Keratinocyte (primary cell): ENCODE data around the gene DOCK3. TPM values are rescaled to one million over a fixed set of nuclear protein-coding genes. Genes with fewer than 3 reads are reported as not detected.

Experiments
- DNase-seq: peaks from one replicate; pipeline ENCODE4 v3.0.0-alpha.2; 2011; ENCODE audit warnings: low read depth, missing footprints, low spot score
- FAIRE-seq: peaks from 2 replicates; lab custom pipeline; 2011; peaks lifted over from hg19 to GRCh38; lab: Jason Lieb, UNC
- H2AFZ ChIP-seq: 2 replicates; pipeline ENCODE4 v1.6.0; 2012; ENCODE audit warnings: low read length, control low read depth, inconsistent platforms; ENCODE audit not compliant: control insufficient read depth
- H3K27ac ChIP-seq: 2 replicates; pipeline ENCODE4 v1.5.1; 2011; ENCODE audit warnings: low read length; ENCODE audit not compliant: control insufficient read depth, insufficient read depth
- H3K27me3 ChIP-seq: 3 replicates; pipeline ENCODE4 v1.6.0; 2011; ENCODE audit warnings: low read length; ENCODE audit not compliant: control insufficient read depth, insufficient read depth; ENCODE audit errors: extremely low read depth
- H3K36me3 ChIP-seq, 2 experiments: 2 replicates in 1 of 2; 3 replicates in 1 of 2; pipeline ENCODE4 v1.5.1; 2011; ENCODE audit warnings: low read length in 2 of 2, mild to moderate bottlenecking in 1 of 2; ENCODE audit not compliant: control insufficient read depth in 2 of 2, insufficient read depth in 2 of 2; ENCODE audit errors: extremely low read depth in 1 of 2
- H3K4me1 ChIP-seq: 3 replicates; pipeline ENCODE4 v1.5.1; 2011; ENCODE audit warnings: low read length; ENCODE audit not compliant: control insufficient read depth, insufficient read depth; ENCODE audit errors: extremely low read depth
- H3K4me2 ChIP-seq: 3 replicates; pipeline ENCODE4 v1.6.0; 2011; ENCODE audit warnings: low read depth, low read length; ENCODE audit not compliant: control insufficient read depth, insufficient read depth; ENCODE audit errors: extremely low read depth
- H3K4me3 ChIP-seq, 3 experiments: fragments of 200-600 bp in 1 of 3; sonication (generic) in 1 of 3; 2 replicates in 2 of 3; 3 replicates in 1 of 3; pipeline ENCODE4 v1.5.1; 2011 to 2016; ENCODE audit warnings: low read length in 3 of 3, mild to moderate bottlenecking in 3 of 3, control low read depth in 2 of 3, inconsistent platforms in 1 of 3, low read depth in 1 of 3, mixed read lengths in 1 of 3, mixed run types in 1 of 3, moderate library complexity in 1 of 3; ENCODE audit not compliant: control insufficient read depth in 2 of 3, insufficient read depth in 2 of 3; ENCODE audit errors: extremely low read depth in 1 of 3
- H3K79me2 ChIP-seq: 2 replicates; pipeline ENCODE4 v1.6.0; 2012; ENCODE audit warnings: low read length; ENCODE audit not compliant: control insufficient read depth, insufficient read depth
- H3K9ac ChIP-seq: 3 replicates; pipeline ENCODE4 v1.6.0; 2011; ENCODE audit warnings: low read length; ENCODE audit not compliant: control insufficient read depth, insufficient read depth; ENCODE audit errors: extremely low read depth
- H3K9me1 ChIP-seq: 3 replicates; pipeline ENCODE4 v1.6.0; 2011; ENCODE audit warnings: low read length; ENCODE audit not compliant: control insufficient read depth, insufficient read depth; ENCODE audit errors: extremely low read depth
- H3K9me3 ChIP-seq: 2 replicates; pipeline ENCODE4 v1.5.1; 2012; ENCODE audit warnings: low read depth, low read length; ENCODE audit not compliant: control insufficient read depth
- H4K20me1 ChIP-seq: 3 replicates; pipeline ENCODE4 v1.6.0; 2011; ENCODE audit warnings: low read length; ENCODE audit not compliant: control insufficient read depth, insufficient read depth; ENCODE audit errors: extremely low read depth
- CTCF ChIP-seq, 3 experiments: IDR thresholded peaks in 1 of 3; conservative IDR thresholded peaks in 1 of 3; optimal IDR thresholded peaks in 1 of 3; 2 replicates in 2 of 3; 3 replicates in 1 of 3; pipeline versions ENCODE3 to v1.5.1; 2011; ENCODE audit warnings: low read length in 3 of 3, mild to moderate bottlenecking in 3 of 3, moderate library complexity in 2 of 3, control low read depth in 1 of 3, inconsistent platforms in 1 of 3; ENCODE audit not compliant: insufficient read depth in 2 of 3; ENCODE audit errors: extremely low read depth in 1 of 3
- EZH2 ChIP-seq: IDR thresholded peaks from one replicate; pipeline ENCODE4 v1.6.1; 2012; ENCODE audit warnings: inconsistent platforms, mild to moderate bottlenecking, low read length, moderate library complexity
- dilution Hi-C: fragments of 300-500 bp; cut with MboI; formaldehyde crosslinking; loops from one replicate; pipeline ENCODE4 v1.7.0; 2020; ENCODE audit warnings: low sequenced_read_pairs; ENCODE audit not compliant: extremely low pct_ligation_motif_present
- polyA plus RNA-seq, 5 experiments: library from polyadenylated mRNA; depleted of rRNA in 3 of 5; stranded (reverse) in 3 of 5; stranded (forward) in 1 of 5; unstranded in 1 of 5; fragments of >200 nt; gene quantifications; 1 replicate in 1 of 5; 2 replicates in 3 of 5; 3 replicates in 1 of 5; pipeline versions ENCODE4 v1.2.1 to v1.2.3, GENCODE V29; 2011 to 2012; ENCODE audit warnings: missing spikeins in 2 of 5, low read depth in 1 of 5, low replicate concordance in 1 of 5

DOCK3 gene
- polyA plus RNA-seq, 1 donor (not counting 4 experiments of a cell fraction or from before 2014, with no cell fraction given): 0.10 TPM

GRCh38 chr3:50656417-50657195, 18.1 kb upstream of the DOCK3 start:
- H3K9ac ChIP-seq: no peak overlapping the region
- H3K9me3 ChIP-seq: no peaks in the 10 kb centered on the region
- no peaks in the 10 kb centered on the region for H3K79me2 ChIP-seq
- TF ChIP-seq EZH2: no peak
- TF ChIP-seq CTCF (optimal IDR thresholded peaks at IDR 0.05 in 1 of 3, IDR thresholded peaks at IDR 0.05 in 1 of 3, conservative IDR thresholded peaks at IDR 0.05 in 1 of 3; ENCODE audit: extremely low read depth in 1 of 3, insufficient read depth in 2 of 3, low read length in 3 of 3): no peak
- FAIRE-seq (no peak), DNase-seq (no peak)
- peaks cover 14% of the 10 kb centered on the region for H3K4me1 ChIP-seq
- H3K4me2 ChIP-seq: no peak overlapping the region
- H3K9me1 ChIP-seq: no peaks in the 10 kb centered on the region
- no peak overlapping the region for H3K4me3 ChIP-seq
- no peak overlapping the region for H2AFZ ChIP-seq
- no peak overlapping the region for H3K27ac ChIP-seq
- H4K20me1 ChIP-seq: no peaks in the 10 kb centered on the region
- dilution Hi-C loops: no loop called here
- H3K36me3 ChIP-seq: no peaks in the 10 kb centered on the region
- no peaks in the 10 kb centered on the region for H3K27me3 ChIP-seq

DNA sequence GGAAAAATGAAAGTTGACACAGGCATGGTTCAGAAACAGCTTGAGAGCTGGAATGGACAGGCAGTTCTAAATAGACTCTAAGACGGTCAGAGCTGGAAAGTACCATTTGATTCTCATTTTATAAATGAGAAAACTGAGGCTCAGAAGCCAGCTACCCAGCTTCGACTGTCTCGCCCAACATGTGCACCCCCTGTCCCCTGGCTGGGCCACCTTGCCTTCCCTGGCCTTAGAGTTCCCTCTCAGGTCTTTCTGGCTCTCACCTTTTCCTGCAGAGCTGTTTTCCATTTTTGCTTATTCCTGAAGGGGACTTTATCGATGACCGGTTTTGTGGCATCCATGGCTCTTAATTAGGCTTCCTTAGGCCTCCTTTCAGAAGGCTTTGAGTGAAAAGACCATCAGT, 17.3 kb upstream of the DOCK3 start:
- no peak for FAIRE-seq
- dilution Hi-C loops: no loop called here

More for the DNA sequence above, 17.3 kb upstream of the DOCK3 start:
- H3K27ac ChIP-seq: no peak overlapping the region
- no peaks in the 10 kb centered on the region for H3K27me3 ChIP-seq
- H3K9me1 ChIP-seq: no peaks in the 10 kb centered on the region
- H3K4me1 ChIP-seq: peaks cover 14% of the 10 kb centered on the region
- no peak overlapping the region for H3K4me2 ChIP-seq
- TF ChIP-seq EZH2: no peak
- TF ChIP-seq CTCF (optimal IDR thresholded peaks at IDR 0.05 in 1 of 3, IDR thresholded peaks at IDR 0.05 in 1 of 3, conservative IDR thresholded peaks at IDR 0.05 in 1 of 3; ENCODE audit: extremely low read depth in 1 of 3, insufficient read depth in 2 of 3, low read length in 3 of 3): no peak
- H3K9me3 ChIP-seq: no peaks in the 10 kb centered on the region
- no peak overlapping the region for H3K4me3 ChIP-seq
- H3K9ac ChIP-seq: no peak overlapping the region
- no peaks in the 10 kb centered on the region for H3K79me2 ChIP-seq
- no peaks in the 10 kb centered on the region for H4K20me1 ChIP-seq
- no peak overlapping the region for H2AFZ ChIP-seq
- H3K36me3 ChIP-seq: no peaks in the 10 kb centered on the region
- no peak for DNase-seq
